ENCODE measurements around the gene DYNLRB1.

DNA sequence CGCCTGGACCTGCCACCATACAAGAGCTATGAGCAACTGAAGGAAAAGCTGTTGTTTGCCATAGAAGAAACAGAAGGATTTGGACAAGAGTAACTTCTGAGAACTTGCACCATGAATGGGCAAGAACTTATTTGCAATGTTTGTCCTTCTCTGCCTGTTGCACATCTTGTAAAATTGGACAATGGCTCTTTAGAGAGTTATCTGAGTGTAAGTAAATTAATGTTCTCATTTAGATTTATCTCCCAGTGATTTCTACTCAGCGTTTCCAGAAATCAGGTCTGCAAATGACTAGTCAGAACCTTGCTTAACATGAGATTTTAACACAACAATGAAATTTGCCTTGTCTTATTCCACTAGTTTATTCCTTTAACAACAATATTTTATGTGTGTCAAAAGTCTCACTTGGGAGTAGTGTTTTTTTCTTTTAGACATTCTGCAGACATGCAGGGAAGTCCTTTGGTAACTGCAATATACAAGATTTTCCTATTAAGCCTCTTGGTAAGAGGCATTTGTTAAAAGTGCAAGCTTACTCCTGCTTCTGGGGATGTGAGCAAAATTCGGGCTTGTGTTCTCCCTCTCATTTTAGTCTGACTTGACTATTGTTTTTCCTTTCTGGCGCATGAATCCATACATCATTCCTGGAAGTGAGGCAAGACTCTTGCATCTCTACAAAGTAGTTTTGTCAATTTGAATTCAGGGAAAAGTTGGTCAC, 8.4 kb upstream of the DYNLRB1 start:
- TF ChIP-seq, protein P1, sequence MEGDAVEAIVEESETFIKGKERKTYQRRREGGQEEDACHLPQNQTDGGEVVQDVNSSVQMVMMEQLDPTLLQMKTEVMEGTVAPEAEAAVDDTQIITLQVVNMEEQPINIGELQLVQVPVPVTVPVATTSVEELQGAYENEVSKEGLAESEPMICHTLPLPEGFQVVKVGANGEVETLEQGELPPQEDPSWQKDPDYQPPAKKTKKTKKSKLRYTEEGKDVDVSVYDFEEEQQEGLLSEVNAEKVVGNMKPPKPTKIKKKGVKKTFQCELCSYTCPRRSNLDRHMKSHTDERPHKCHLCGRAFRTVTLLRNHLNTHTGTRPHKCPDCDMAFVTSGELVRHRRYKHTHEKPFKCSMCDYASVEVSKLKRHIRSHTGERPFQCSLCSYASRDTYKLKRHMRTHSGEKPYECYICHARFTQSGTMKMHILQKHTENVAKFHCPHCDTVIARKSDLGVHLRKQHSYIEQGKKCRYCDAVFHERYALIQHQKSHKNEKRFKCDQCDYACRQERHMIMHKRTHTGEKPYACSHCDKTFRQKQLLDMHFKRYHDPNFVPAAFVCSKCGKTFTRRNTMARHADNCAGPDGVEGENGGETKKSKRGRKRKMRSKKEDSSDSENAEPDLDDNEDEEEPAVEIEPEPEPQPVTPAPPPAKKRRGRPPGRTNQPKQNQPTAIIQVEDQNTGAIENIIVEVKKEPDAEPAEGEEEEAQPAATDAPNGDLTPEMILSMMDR (IDR thresholded peaks at IDR 0.05), result no peak
- TF ChIP-seq POLR2A (IDR thresholded peaks at IDR 0.05), result no peak
